ENCODE results near the gene KXD1.

GRCh38 chr19:18533058-18533457, 24.6 kb upstream of the KXD1 start:
- TF ChIP-seq CTCF (IDR thresholded peaks at IDR 0.05), result no peak
- no peak for TF ChIP-seq POLR2A (IDR thresholded peaks at IDR 0.05)
- TF ChIP-seq EP300 (IDR thresholded peaks at IDR 0.05), result no peak
- TF ChIP-seq POLR2AphosphoS5 (IDR thresholded peaks at IDR 0.05), result no peak

Data from sigmoid colon (tissue), 4 donors.